D721Med (cell line): ENCODE data around the gene RIN1.

Experiments used
- DNase-seq: peaks from one replicate; pipeline ENCODE4 v3.0.0; 2011; ENCODE audit warnings: low spot score; ENCODE audit not compliant: insufficient read length
- FAIRE-seq: peaks from 2 replicates; lab custom pipeline; 2011; peaks lifted over from hg19 to GRCh38; lab: Jason Lieb, UNC
- TF ChIP-seq, protein P1 (sequence below): IDR thresholded peaks from 2 replicates; pipeline ENCODE4 v1.5.1; 2012; ENCODE audit warnings: mild to moderate bottlenecking, control low read depth; ENCODE audit not compliant: insufficient read depth; ENCODE audit errors: missing control alignments

RIN1 gene

DNA sequence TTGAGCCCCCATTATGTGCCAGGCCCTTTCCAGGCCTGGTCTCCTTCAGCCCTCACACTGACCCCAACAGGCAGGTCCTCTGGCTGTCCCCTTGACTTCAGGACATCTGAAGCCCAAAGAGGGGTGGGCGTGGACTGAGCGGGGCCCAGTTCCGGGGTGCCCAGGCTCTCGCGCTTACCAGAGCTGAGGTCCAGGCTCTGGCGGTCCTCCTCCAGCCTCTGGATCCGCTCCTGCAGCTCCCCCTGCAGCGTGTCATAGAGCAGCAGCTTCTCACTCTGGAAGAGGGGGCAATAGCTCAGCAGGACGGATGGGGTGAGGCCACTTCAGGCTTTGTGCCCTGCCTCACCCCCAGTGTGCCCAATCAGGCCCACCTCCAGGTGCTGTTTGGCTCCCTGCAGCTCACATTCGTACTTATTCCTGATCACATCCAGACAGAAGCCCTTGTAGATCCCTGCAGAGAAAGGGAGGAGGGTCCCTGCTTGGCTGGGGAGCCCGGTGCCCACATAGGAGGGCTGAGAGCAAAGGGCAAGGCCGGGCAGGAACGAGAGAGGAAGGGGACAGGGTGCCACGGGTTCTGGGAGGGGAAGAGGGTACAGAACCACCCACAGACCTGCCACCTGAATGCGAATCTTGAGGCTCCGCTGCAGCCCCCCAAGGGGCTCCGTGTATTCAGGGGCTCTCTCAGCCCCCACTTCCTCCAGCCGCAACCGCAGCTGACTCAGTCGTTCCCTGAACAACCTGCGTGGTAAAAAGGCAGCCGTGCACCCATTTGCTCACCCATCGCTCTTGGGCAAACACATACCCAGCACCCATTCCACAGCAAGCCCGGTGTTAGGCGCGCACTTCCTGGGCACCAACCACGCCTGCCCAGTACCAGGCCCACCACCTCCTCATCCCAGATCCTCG lies 4.6 kb upstream of the RIN1 start:
- no peak for DNase-seq
- TF ChIP-seq, protein P1, sequence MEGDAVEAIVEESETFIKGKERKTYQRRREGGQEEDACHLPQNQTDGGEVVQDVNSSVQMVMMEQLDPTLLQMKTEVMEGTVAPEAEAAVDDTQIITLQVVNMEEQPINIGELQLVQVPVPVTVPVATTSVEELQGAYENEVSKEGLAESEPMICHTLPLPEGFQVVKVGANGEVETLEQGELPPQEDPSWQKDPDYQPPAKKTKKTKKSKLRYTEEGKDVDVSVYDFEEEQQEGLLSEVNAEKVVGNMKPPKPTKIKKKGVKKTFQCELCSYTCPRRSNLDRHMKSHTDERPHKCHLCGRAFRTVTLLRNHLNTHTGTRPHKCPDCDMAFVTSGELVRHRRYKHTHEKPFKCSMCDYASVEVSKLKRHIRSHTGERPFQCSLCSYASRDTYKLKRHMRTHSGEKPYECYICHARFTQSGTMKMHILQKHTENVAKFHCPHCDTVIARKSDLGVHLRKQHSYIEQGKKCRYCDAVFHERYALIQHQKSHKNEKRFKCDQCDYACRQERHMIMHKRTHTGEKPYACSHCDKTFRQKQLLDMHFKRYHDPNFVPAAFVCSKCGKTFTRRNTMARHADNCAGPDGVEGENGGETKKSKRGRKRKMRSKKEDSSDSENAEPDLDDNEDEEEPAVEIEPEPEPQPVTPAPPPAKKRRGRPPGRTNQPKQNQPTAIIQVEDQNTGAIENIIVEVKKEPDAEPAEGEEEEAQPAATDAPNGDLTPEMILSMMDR = no peak

DNA sequence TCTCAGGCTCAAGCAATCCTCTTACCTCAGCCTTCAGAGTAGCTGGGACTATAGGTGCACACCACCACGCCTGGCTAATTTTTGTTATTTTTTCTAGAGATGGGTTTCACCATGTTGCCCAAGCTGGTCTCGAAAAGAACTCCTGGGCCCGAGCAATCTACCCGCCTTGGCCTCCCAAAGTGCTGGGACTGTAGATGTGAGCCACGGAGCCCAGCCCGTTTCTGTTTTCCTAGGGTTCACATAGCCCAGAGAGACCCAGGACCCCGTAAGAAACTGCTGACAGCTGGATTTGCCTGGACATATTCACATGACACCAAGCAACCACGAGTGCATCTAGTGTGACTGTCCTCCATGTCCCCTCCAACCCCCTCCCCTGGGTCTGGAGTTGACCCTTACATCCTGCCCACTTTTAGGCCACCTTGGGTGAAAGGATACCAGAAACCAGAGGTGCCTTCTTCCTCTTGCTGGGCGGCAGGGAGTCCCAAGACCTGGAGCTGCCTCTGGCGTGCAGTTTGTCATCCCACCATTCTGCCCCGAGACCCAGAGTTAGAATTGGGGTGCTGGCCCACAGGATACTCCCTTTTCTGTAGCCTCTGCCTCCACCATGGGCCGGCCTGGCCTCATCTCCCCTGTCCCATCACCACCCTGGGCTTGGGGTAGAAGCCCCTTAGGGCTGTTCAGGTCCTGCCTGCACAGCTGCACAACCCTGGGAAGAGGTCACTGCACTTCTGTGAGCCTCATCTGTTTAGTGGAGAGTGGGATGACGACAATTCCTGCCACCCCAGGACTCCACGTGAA lies 3.7 kb upstream of the RIN1 start:
- TF ChIP-seq, protein P1 = no peak
- FAIRE-seq (no peak), DNase-seq (no peak)

More for the DNA sequence above, 4.6 kb upstream of the RIN1 start:
- no peak for FAIRE-seq

DNA sequence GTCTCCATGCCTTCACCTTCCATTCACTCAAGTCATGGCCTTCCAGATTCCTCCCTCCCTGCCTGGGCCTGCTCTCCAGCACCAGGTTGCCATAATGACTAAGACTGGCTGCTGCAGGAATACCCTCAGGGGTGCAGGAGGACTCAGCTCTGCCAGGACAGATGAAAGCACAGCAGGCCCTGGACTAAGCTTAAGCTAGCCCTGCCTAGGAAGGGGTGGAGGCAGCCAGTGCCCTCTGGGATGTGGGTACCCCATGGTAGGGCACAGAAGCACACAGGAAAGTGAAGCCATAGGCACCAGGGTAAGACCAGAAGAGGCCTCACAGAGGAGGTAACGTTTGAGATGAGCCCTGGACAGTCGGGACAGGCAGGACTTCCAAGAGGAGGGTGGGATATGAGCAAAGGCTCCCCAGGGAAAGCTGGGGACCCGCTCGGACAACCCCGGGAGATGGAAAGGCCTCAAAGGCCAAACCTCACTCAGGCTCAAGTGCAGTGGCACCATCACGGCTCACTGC lies 3.0 kb upstream of the RIN1 start:
- no peak for DNase-seq
- TF ChIP-seq, protein P1 = no peak
- FAIRE-seq = no peak

DNA sequence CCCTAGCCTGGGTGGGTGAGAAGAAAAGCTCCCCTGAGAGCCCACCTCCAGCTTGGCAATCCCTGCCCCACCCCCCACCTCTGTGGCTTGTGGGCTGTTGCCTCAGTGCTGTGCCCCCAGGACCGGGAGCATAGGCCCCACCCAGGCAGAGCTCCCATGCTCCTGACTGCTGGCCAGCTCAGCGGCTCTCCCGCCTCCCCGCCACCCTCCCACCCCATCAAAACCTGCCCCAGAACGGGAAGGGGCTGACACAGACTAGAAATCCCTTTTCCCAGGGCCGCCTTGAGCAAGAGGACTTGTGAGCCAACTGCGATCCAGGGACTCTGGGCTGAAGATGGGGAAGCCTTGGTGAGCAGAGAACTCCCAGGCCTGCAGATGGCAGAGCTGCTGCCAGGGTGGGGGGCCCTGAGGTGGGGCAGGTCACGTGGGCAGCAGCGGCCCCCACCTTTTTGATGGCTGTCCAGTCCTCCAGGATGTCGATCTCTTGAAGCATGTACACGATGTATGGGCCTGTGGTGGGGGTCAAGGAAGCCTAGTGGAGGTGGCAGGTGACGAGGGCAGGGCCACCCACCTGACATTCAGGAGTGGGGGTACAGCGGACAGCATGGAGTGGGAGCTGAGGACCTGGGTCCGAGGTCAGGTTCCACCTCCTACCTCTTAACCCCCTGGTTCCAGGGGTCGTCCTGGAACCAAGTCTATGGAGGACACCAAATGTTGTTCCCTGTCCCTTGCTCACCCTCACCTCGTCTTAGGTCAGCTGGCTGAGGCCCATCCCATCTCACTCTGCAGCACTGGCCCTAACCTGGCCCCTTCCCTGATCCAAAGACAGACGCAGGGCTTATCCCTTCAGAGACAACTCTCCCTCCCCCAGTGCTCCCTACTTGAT lies 2.3 kb upstream of the RIN1 start:
- no peak for FAIRE-seq
- DNase-seq = no peak
- TF ChIP-seq, protein P1 = no peak

DNA sequence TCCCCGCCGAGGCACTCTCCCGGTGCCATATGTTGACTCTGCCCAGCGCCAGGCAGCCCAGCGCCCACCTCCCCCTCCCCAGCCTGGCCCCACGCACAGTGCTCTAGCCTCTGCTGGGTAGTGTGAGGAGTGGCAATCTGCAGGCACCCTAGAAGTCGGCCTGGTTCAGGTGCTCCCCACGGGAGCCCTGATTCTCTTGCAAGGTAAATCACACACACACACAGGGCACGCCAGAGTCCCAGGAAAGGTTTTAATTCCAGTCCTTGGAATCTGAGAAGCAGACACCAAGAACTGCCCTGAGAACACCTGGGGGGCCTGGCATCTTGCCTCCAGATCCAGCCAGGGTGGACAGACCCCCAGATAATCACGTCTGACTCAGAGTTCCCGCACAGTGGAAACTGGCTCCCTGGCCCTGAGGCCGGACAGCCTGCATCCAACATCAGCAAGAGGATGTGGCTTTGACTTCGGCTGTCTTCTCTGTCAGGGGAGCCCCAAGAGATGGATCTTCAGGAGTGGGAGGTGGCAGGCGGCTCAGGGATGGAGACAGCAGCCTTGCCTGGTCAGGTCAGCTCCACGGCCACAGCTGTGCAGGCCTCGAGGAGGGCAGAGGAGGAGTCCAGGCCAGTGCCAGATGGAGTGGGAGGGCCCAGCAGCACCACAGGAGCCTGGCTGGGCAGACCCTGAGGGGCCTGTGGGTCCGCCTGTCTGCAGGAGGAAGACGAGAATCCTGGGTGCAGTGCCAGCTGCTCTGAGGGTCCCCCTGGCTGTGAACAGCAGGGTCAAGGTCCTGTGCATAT lies 1.1 kb upstream of the RIN1 start:
- TF ChIP-seq, protein P1 = no peak
- no peak for FAIRE-seq
- no peak for DNase-seq
